Measurements from ENCODE around the gene ZFHX3.

- no peak for TF ChIP-seq POLR2AphosphoS5 (IDR thresholded peaks at IDR 0.05; ENCODE audit: borderline replicate concordance, low read depth, low read length)
- no peak for TF ChIP-seq EZH2 (IDR thresholded peaks at IDR 0.05)
- no peak for TF ChIP-seq FOXP2 (optimal IDR thresholded peaks at IDR 0.05; ENCODE audit: control extremely low read depth, extremely low read length, insufficient read depth)
Measured at GRCh38 chr16:73026754-73027684, 20.9 kb downstream of the ZFHX3 start.

Measured in SK-N-MC (cell line).